K562 (cell line): ENCODE results near the gene TLE6. TPM values are rescaled to one million over a fixed set of nuclear protein-coding genes. Genes with fewer than 3 reads are reported as not detected.

Source experiments
- ATAC-seq: fragments of 200-7000 bp; cut with Tn5 transposase; 3 replicates; pipeline ENCODE4 v1.9.1; 2020; ENCODE audit warnings: moderate library complexity
- BruUV-seq: library from RNA; stranded (reverse); fragments of 400-500 nt; replicated peaks from 2 replicates; lab custom pipeline; 2021; lab: Mats Ljungman, UMichigan
- CTCF ChIA-PET: fragments of 300-600 bp; formaldehyde crosslinking; extraction: SDS; loops from one replicate; lab custom pipeline; 2021; ENCODE audit warnings: low intra/inter-chr PET ratio; lab: Yijun Ruan, JAX
- POLR2A ChIA-PET: fragments of 300-600, 350-650 bp; sonication (Branson Sonifier 250); formaldehyde crosslinking; extraction: SDS; loops from one replicate; lab custom pipeline; 2021; ENCODE audit warnings: antibody characterized with exemption, inconsistent platforms; lab: Yijun Ruan, JAX
- DNase-seq, 4 experiments: peaks; one replicate each; pipeline versions ENCODE4 v3.0.0 to v3.0.0-alpha.2; 2011 to 2018; ENCODE audit warnings: low spot score in 3 of 4, mixed read lengths in 3 of 4; ENCODE audit errors: extremely low read depth in 1 of 4
- FAIRE-seq: peaks from 2 replicates; lab custom pipeline; 2011; peaks lifted over from hg19 to GRCh38; lab: Jason Lieb, UNC
- H2AFZ ChIP-seq: 2 replicates; pipeline ENCODE4 v1.6.0; 2011; ENCODE audit warnings: low read depth, low read length, control low read depth, inconsistent platforms
- H3K27ac ChIP-seq: fragments of 200-600 bp; 3 replicates; pipeline ENCODE4 v1.8.0; 2011; ENCODE audit warnings: low read depth, mild to moderate bottlenecking, control low read depth, inconsistent platforms, low read length, moderate library complexity, mixed read lengths; ENCODE audit errors: extremely low read depth
- H3K27me3 ChIP-seq, 2 experiments: fragments of 300-600 bp in 1 of 2; 2 replicates in 1 of 2; 3 replicates in 1 of 2; pipeline versions ENCODE4 v1.6.0 to v1.8.0; 2011; ENCODE audit warnings: inconsistent platforms in 2 of 2, low read length in 2 of 2, mild to moderate bottlenecking in 1 of 2, mixed read lengths in 1 of 2, moderate library complexity in 1 of 2; ENCODE audit not compliant: control insufficient read depth in 2 of 2, insufficient read depth in 2 of 2
- H3K36me3 ChIP-seq: fragments of 300-600 bp; 3 replicates; pipeline ENCODE4 v1.8.0; 2011; ENCODE audit warnings: mild to moderate bottlenecking, low read length, inconsistent platforms; ENCODE audit not compliant: control insufficient read depth, insufficient read depth
- H3K4me1 ChIP-seq, 2 experiments: fragments of 200-600 bp in 1 of 2; replicated peaks in 1 of 2; 2 replicates in 1 of 2; 3 replicates in 1 of 2; pipeline versions ENCODE4 v1.5.1 to v1.8.0; 2011; ENCODE audit warnings: inconsistent platforms in 2 of 2, low read length in 2 of 2, mild to moderate bottlenecking in 1 of 2, mixed read lengths in 1 of 2, moderate library complexity in 1 of 2; ENCODE audit not compliant: control insufficient read depth in 2 of 2, insufficient read depth in 2 of 2
- H3K4me2 ChIP-seq: 2 replicates; pipeline ENCODE4 v1.6.1; 2011; ENCODE audit warnings: low read length, control low read depth, inconsistent platforms, mixed read lengths; ENCODE audit not compliant: insufficient read depth
- H3K4me3 ChIP-seq: fragments of 200-600 bp; sonication (generic), shearing (Covaris generic); 2 replicates; pipeline ENCODE4 v1.5.1; 2016; ENCODE audit warnings: control low read depth, inconsistent platforms
- H3K79me2 ChIP-seq: fragments of 200-600 bp; 3 replicates; pipeline ENCODE4 v1.8.0; 2011; ENCODE audit warnings: low read length, inconsistent platforms; ENCODE audit not compliant: control insufficient read depth, insufficient read depth
- H3K9ac ChIP-seq, 2 experiments: 2 replicates each; pipeline versions ENCODE4 v1.6.0 to v1.6.1; 2011; ENCODE audit warnings: low read depth in 2 of 2, low read length in 2 of 2, control low read depth in 1 of 2, inconsistent platforms in 1 of 2, mild to moderate bottlenecking in 1 of 2, mixed read lengths in 1 of 2; ENCODE audit not compliant: insufficient read depth in 1 of 2
- H3K9me1 ChIP-seq: one replicate; pipeline ENCODE4 v1.6.0; 2011; ENCODE audit warnings: inconsistent platforms, mild to moderate bottlenecking, low read length, moderate library complexity; ENCODE audit not compliant: control insufficient read depth, insufficient read depth
- H3K9me3 ChIP-seq: replicated peaks from 2 replicates; pipeline ENCODE4 v1.5.1; 2011; ENCODE audit warnings: low read depth, low read length, inconsistent platforms; ENCODE audit not compliant: control insufficient read depth, insufficient read depth
- H4K20me1 ChIP-seq: replicated peaks from 2 replicates; pipeline ENCODE4 v1.6.1; 2011; ENCODE audit warnings: low read length, inconsistent platforms, mixed read lengths; ENCODE audit not compliant: control insufficient read depth, insufficient read depth
- ARID2 ChIP-seq: fragments of 450-650 bp; IDR thresholded peaks from 2 replicates; pipeline ENCODE4 v1.6.1; 2017; ENCODE audit warnings: antibody characterized with exemption, mild to moderate bottlenecking
- DPF2 ChIP-seq: fragments of 450-650 bp; IDR thresholded peaks from 2 replicates; pipeline ENCODE4 v1.6.1; 2016
- FOXJ3 ChIP-seq: sonication (generic); formaldehyde crosslinking; IDR thresholded peaks from 2 replicates; pipeline ENCODE4 v1.4.0; 2020; ENCODE audit warnings: mild to moderate bottlenecking, missing genetic modification reagents
- HNRNPLL ChIP-seq: fragments of 200-400 bp; formaldehyde crosslinking; IDR thresholded peaks from 2 replicates; pipeline ENCODE4 v1.6.1; 2017; ENCODE audit warnings: low read length, low read depth, mild to moderate bottlenecking; ENCODE audit not compliant: poor library complexity, severe bottlenecking
- JUN ChIP-seq, 2 experiments: sonication (generic) in 1 of 2; formaldehyde crosslinking in 1 of 2; IDR thresholded peaks; 2 replicates each; pipeline versions ENCODE4 v1.6.1 to v1.8.0; 2012 to 2022; ENCODE audit warnings: borderline replicate concordance in 2 of 2, mild to moderate bottlenecking in 2 of 2, improper control_type of control experiment in 1 of 2, low read depth in 1 of 2, low read length in 1 of 2, missing genetic modification reagents in 1 of 2
- KAT8 ChIP-seq: fragments of 450-650 bp; IDR thresholded peaks from 2 replicates; pipeline ENCODE4 v1.6.1; 2016; ENCODE audit warnings: low read depth, mild to moderate bottlenecking
- KDM1A ChIP-seq, 2 experiments: fragments of 450-650 bp; IDR thresholded peaks; 2 replicates each; pipeline ENCODE4 v1.6.1; 2016; ENCODE audit warnings: mild to moderate bottlenecking in 2 of 2
- KDM4B ChIP-seq, 2 experiments: fragments of 450-650 bp in 1 of 2; sonication (generic) in 1 of 2; IDR thresholded peaks; 2 replicates each; pipeline ENCODE4 v1.6.1; 2016 to 2017; ENCODE audit warnings: borderline replicate concordance in 2 of 2, antibody characterized with exemption in 1 of 2, low read depth in 1 of 2, mild to moderate bottlenecking in 1 of 2
- POLR3G ChIP-seq: IDR thresholded peaks from 2 replicates; pipeline ENCODE4 v1.6.1; 2011; ENCODE audit not compliant: insufficient read length, insufficient replicate concordance; ENCODE audit errors: extremely low read depth
- RHOXF2B ChIP-seq: fragments of 250-450 bp; sonication (Bioruptor Pico); conservative IDR thresholded peaks from 2 replicates; pipeline ENCODE4 v1.5.1; 2021
- RNF2 ChIP-seq: sonication (generic); IDR thresholded peaks from 2 replicates; pipeline ENCODE4 v1.6.1; 2016
- SMARCB1 ChIP-seq: IDR thresholded peaks from 2 replicates; pipeline ENCODE4 v1.6.1; 2011; ENCODE audit warnings: improper control_type of control experiment, low read depth; ENCODE audit not compliant: insufficient read length
- STAT5A ChIP-seq: IDR thresholded peaks from 2 replicates; pipeline ENCODE4 v1.6.1; 2012; ENCODE audit warnings: low read length, inconsistent platforms, borderline replicate concordance
- ZNF165 ChIP-seq: fragments of 250-450 bp; sonication (Bioruptor Pico); IDR thresholded peaks from 2 replicates; pipeline ENCODE4 v1.4.0; 2020; ENCODE audit warnings: borderline replicate concordance
- ZNF583 ChIP-seq: fragments of 250-450 bp; sonication (Bioruptor Pico); IDR thresholded peaks from 2 replicates; pipeline ENCODE4 v1.4.0; 2020
- ZNF589 ChIP-seq: fragments of 200-800 bp; sonication (Bioruptor generic); IDR thresholded peaks from 2 replicates; pipeline ENCODE4 v1.6.1; 2016; ENCODE audit warnings: low read depth, missing genetic modification characterization, missing compliant biosample characterization
- WGBS: fragments of 100-300 bp; shearing (Covaris generic); methylation state at CpG from one replicate; pipeline ENCODE4 v1.1.6; 2016; ENCODE audit warnings: low coverage, mixed read lengths; ENCODE audit not compliant: insufficient coverage; ENCODE audit errors: missing lambda C conversion rate; 5-methylcytosine and 5-hydroxymethylcytosine counted together
- in situ Hi-C: fragments of 300-500 bp; cut with MboI; formaldehyde crosslinking; loops from 4 replicates; pipeline ENCODE4 v1.15.0; 2018; ENCODE audit warnings: inconsistent platforms, mixed read lengths
- intact Hi-C: fragments of 100-400 bp; cut with micrococcal nuclease; formaldehyde crosslinking; loops from 2 replicates; pipeline ENCODE4 v1.14.2; 2022
- polyA plus RNA-seq, 8 experiments: library from polyadenylated mRNA; depleted of rRNA in 4 of 8; stranded (reverse) in 5 of 8; unstranded in 3 of 8; fragments of >200 nt; fragmentation: Nextera tagmentation in 2 of 8; fragmentation: Illumina TruSeq in 1 of 8; extraction: Ambion mirVana in 2 of 8; extraction: Trizol in 1 of 8; gene quantifications; 2 replicates each; pipeline versions ENCODE4 v1.2.1 to v1.2.3, GENCODE V29; 2011 to 2014; ENCODE audit warnings: inconsistent platforms in 1 of 8, missing spikeins in 1 of 8
- total RNA-seq, 7 experiments: library from RNA; depleted of rRNA in 6 of 7; stranded (reverse); fragments of >200 nt in 6 of 7; fragmentation: Illumina TruSeq in 2 of 7; extraction: Trizol in 2 of 7; gene quantifications; 2 replicates each; pipeline versions ENCODE4 v1.2.1 to v1.2.3, GENCODE V29; 2011 to 2021; ENCODE audit warnings: low replicate concordance in 1 of 7
- TF ChIP-seq, protein P1 (sequence below): sonication (generic); formaldehyde crosslinking; IDR thresholded peaks from 2 replicates; pipeline ENCODE4 v1.4.0; 2020; ENCODE audit warnings: mild to moderate bottlenecking, missing genetic modification reagents
- TF ChIP-seq, protein P2 (sequence below): fragments of 250-450 bp; sonication (Bioruptor Pico); IDR thresholded peaks from 2 replicates; pipeline ENCODE4 v1.4.0; 2020; ENCODE audit warnings: borderline replicate concordance

TLE6 gene
- total and polyA plus RNA-seq, 9 of the 15 experiments (the other 6 are each of a cell fraction or from before 2014, with no cell fraction given): 1.1 to 6.1 (median 2.5) TPM

GRCh38 chr19:2960120-2960519, 17.2 kb upstream of the TLE6 start (continued):
- no peak for TF ChIP-seq JUN (IDR thresholded peaks at IDR 0.05; ENCODE audit: borderline replicate concordance, low read depth, low read length)
- no peak for TF ChIP-seq JUN (CRISPR knock-in tag; IDR thresholded peaks at IDR 0.05; ENCODE audit: borderline replicate concordance)
- TF ChIP-seq KDM4B (IDR thresholded peaks at IDR 0.05; ENCODE audit: borderline replicate concordance in 2 of 2, low read depth in 1 of 2): no peak
- TF ChIP-seq HNRNPLL: no peak
- TF ChIP-seq ZNF589: no peak

DNA sequence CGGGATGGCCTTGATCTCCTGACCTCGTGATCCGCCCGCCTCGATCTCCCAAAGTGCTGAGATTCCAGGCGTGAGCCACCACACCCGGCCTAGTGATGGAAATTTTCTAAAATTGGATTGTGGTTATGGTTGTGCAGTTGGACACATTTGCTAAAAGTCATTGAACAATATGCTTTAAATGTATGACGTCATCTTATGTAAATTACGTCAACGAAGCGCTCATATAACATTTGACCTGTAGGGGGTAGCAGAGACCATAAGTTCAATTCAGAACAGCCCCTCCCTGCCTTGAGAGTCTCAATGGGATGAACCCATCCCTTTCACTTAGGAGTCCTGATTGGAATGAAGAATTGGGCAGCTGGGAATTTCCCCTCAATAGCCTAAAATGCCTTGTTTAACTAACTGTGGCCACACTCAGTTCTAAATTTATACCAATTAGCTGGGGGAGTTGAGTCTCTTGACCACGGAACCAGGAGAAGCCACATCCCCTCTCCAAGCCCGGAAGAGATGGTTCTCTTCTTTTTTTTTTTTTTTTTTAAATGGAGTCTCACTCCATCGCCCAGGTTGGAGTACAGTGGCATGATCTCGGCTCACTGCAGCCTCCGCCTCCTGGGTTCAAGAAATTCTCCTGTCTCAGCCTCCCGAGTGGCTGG, 15.2 kb upstream of the TLE6 start:
- Histone ChIP-seq H3K9me3 (no peaks in the 10 kb centered on the region), H3K36me3 (no peaks in the 10 kb centered on the region), H2AFZ (no peak overlapping the region), H3K79me2 (no peaks in the 10 kb centered on the region), H3K4me2 (no peak overlapping the region; the same call in 1 of the 2 replicates), H3K27me3 (no peaks in the 10 kb centered on the region), H3K9ac (no peak overlapping the region), H3K4me3 (no peak overlapping the region), H3K4me1 (peaks cover 0 to 2% of the 10 kb centered on the region in 2 experiments; a peak in 1 of 5 replicates), H3K27ac (peak overlapping the region; percentile 44; the same call in 1 of the 3 replicates), H3K9me1 (no peaks in the 10 kb centered on the region), H4K20me1 (no peaks in the 10 kb centered on the region)
- intact Hi-C loops (loop anchor here (1.0 kb wide), 1 partner anchor 114 kb away; no protein-coding TSS in a partner anchor), in situ Hi-C loops (no loop called here)
- DNase-seq (peak; percentile 66 to 81 (median 66)), ATAC-seq (peak; percentile 81), FAIRE-seq (peak; percentile 95)
- ChIA-PET POLR2A (interaction anchor here (1.3 kb wide), 1 partner anchor 10 kb away, joined by 4 read pairs; no protein-coding TSS in a partner anchor), CTCF (interaction anchor here (0.7 to 1.7 kb wide), 3 partner anchors 114 to 201 kb away, joined by 3 to 7 read pairs (median 6); no protein-coding TSS in a partner anchor)
- no TSS peak for BruUV-seq
- WGBS: 25% methylated on average over 12 of the region's 17 CpGs
- TF ChIP-seq, protein P1, sequence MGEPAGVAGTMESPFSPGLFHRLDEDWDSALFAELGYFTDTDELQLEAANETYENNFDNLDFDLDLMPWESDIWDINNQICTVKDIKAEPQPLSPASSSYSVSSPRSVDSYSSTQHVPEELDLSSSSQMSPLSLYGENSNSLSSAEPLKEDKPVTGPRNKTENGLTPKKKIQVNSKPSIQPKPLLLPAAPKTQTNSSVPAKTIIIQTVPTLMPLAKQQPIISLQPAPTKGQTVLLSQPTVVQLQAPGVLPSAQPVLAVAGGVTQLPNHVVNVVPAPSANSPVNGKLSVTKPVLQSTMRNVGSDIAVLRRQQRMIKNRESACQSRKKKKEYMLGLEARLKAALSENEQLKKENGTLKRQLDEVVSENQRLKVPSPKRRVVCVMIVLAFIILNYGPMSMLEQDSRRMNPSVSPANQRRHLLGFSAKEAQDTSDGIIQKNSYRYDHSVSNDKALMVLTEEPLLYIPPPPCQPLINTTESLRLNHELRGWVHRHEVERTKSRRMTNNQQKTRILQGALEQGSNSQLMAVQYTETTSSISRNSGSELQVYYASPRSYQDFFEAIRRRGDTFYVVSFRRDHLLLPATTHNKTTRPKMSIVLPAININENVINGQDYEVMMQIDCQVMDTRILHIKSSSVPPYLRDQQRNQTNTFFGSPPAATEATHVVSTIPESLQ (CRISPR knock-in tag): no peak
- TF ChIP-seq ZNF165 (no peak), KDM1A (IDR thresholded peaks at IDR 0.05) (0 out of 4 replicates have a peak, but pooled peaks of 1 of the 2 experiments have one; percentile 33), RHOXF2B (CRISPR knock-in tag) (peak; percentile 63; the same call in 1 of the 2 replicates), POLR3G (no peak), FOXJ3 (no peak), DPF2 (peak; percentile 66; the same call in 1 of the 2 replicates), STAT5A (no peak), RNF2 (no peak), ARID2 (peak; percentile 77), SMARCB1 (no peak), ZNF583 (no peak), KAT8 (no peak)
- TF ChIP-seq, protein P2, sequence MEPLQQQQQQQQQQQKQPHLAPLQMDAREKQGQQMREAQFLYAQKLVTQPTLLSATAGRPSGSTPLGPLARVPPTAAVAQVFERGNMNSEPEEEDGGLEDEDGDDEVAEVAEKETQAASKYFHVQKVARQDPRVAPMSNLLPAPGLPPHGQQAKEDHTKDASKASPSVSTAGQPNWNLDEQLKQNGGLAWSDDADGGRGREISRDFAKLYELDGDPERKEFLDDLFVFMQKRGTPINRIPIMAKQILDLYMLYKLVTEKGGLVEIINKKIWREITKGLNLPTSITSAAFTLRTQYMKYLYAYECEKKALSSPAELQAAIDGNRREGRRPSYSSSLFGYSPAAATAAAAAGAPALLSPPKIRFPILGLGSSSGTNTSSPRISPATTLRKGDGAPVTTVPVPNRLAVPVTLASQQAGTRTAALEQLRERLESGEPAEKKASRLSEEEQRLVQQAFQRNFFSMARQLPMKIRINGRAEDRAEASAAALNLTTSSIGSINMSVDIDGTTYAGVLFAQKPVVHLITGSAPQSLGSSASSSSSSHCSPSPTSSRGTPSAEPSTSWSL (CRISPR knock-in tag): no peak
